Ovary (tissue), 3 donors: ENCODE data around the gene SMAD2.

Source experiments
- CTCF ChIP-seq, 3 donors: fragments of 450-650 bp in 2 of 3; fragments of 200-600 bp in 1 of 3; IDR thresholded peaks; one replicate each; pipeline versions ENCODE4 v1.5.1 to v1.8.0; 2016 to 2022; ENCODE audit warnings: antibody characterized with exemption in 3 of 3, mild to moderate bottlenecking in 1 of 3
- EP300 ChIP-seq: sonication (generic); formaldehyde crosslinking; IDR thresholded peaks from one replicate; pipeline ENCODE4 v1.6.1; 2017; ENCODE audit warnings: antibody characterized with exemption
- POLR2A ChIP-seq: fragments of 450-650 bp; IDR thresholded peaks from one replicate; pipeline ENCODE4 v1.6.1; 2017; ENCODE audit warnings: antibody characterized with exemption, mild to moderate bottlenecking, moderate library complexity
- donor health status: DM: no; HTN: no; CAD: no.

DNA sequence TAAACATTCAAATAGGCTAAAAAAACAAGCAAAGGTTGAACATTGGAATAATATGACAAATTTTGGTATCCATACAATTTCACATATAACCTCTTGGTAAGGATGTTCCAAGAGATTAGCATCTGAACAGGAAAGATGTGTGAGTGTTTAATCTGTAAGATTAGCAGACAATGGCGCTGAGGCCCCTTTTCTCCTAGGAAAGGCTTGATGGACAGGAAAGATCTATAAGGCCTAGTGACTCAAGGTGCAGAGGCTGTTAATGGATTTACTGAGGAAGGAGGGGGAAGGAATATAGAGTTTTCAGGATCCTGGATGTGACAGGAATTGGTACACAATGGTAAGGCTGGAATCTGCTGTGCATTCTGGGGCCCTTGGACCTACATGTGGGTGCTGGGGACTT lies 48.1 kb upstream of the SMAD2 start:
- no peak for TF ChIP-seq CTCF (IDR thresholded peaks at IDR 0.05)
- TF ChIP-seq POLR2A = no peak
- no peak for TF ChIP-seq EP300
